ENCODE results near the gene SECTM1.
A peak's percentile ranks its signal among the peaks of the same experiment; 100 is the strongest.

SECTM1 gene

GRCh38 chr17:82328141-82328993 is 5.2 kb downstream of the SECTM1 start:
- DNase-seq (ENCODE audit: low spot score), result no peak

DNA sequence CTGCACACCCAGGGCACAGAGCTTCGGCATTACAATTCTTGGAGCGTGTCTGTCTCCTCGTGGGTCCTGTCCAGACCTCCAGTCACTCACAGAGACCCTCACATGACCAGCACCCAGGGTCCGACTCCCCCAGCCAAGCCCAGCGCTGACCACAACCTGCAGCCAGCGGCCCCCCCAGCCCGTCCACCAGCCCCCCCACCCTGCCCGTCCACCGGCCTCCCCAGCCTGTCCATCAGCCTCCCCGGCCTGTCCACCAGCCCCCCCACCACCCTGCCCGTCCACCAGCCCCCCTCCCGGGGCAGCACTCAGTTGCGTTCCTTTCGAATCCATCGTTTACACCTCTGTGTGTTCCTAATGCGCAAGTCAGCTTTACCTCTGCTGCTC is 5.8 kb downstream of the SECTM1 start:
- DNase-seq (ENCODE audit: low spot score), result no peak

GRCh38 chr17:82327289-82327688 is 6.3 kb downstream of the SECTM1 start:
- DNase-seq (ENCODE audit: low spot score), result no peak

DNA sequence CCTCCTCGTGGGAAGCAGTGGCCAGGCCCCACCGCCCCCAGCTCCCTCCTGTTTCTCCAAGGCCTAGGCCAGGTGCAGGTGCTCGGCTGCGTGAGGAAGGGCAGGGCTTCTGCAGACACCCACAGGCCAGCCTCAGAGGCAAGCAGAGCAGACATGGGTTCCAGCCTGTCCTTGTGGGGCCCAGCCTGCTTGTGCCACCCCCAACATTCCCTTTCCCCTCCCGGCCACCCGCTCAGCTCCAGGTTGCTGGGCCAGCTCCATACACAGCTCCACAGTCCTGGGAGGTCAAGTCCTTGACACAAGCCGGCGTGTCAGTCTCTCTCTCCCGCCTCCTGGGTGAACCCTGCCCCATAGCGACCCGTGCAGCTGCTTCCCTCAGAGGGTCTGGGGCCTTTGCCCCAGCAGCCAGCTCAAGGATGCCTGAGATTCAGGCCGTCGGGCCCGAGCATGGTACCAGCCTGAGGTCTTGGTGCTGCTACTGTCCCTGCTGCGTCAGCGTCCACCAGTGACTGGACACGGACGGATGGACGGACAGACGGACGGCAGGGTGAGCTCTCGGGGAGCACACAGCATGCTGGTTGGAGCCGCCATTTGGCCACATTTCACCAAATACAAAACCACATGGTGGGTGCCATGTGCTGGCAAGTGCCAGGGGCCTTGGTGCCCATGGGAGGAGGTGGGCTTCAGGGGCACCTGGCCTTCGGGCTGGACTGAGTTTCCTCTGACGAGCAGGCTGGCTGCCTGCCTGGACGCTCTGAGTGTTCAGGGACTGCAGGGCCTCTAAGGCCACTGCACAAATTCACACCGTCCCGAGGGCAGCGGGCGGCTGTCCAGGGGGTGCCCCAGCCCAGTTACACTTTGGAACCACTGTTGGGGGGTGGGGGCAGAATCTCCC is 8.0 kb downstream of the SECTM1 start:
- no peak for DNase-seq (ENCODE audit: low spot score)

GRCh38 chr17:82324566-82325285 is 8.8 kb downstream of the SECTM1 start:
- peak; percentile 33 for DNase-seq (ENCODE audit: low spot score)

DNA sequence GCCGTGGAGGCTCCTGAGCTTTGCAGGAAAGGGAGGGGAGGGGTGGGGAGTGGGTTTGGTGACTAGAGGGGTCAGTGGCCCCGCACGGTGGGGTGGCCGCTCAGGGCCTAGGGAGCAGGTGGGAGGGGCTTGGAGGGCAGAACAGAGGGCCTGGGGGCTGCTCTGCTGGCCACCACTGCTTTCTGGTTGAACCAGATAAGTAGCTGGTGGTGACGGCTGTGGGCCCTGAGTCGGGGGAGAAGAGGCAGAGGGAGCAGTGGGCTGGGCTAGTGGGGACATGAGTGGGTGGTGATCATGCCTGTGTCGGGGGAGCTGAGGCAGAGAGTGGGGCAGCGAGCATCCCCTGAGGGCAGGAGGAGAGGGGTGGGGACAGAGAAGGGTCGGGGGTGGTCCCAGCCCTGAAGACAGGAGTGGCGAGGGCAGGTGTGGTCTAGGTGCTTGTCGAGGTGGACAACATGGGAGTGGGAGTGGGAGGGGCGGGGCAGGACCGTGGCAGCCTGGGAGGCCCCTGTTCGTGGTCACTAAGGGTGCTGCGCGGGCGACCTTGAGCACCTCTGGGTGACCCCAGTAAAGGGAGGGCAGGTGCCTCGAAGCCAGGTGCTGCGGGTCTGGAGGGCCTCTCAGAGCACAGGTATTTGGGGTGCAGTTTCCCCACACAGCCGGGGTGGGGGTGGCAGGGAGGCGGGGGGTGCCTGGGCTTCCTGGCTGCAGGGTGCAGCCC is 9.9 kb downstream of the SECTM1 start:
- DNase-seq (ENCODE audit: low spot score), result no peak

- no peak for DNase-seq (ENCODE audit: low spot score)
Measured at GRCh38 chr17:82322526-82323453, 10.8 kb downstream of the SECTM1 start.

GRCh38 chr17:82321947-82322466 is 11.6 kb downstream of the SECTM1 start:
- DNase-seq (ENCODE audit: low spot score), result no peak

DNA sequence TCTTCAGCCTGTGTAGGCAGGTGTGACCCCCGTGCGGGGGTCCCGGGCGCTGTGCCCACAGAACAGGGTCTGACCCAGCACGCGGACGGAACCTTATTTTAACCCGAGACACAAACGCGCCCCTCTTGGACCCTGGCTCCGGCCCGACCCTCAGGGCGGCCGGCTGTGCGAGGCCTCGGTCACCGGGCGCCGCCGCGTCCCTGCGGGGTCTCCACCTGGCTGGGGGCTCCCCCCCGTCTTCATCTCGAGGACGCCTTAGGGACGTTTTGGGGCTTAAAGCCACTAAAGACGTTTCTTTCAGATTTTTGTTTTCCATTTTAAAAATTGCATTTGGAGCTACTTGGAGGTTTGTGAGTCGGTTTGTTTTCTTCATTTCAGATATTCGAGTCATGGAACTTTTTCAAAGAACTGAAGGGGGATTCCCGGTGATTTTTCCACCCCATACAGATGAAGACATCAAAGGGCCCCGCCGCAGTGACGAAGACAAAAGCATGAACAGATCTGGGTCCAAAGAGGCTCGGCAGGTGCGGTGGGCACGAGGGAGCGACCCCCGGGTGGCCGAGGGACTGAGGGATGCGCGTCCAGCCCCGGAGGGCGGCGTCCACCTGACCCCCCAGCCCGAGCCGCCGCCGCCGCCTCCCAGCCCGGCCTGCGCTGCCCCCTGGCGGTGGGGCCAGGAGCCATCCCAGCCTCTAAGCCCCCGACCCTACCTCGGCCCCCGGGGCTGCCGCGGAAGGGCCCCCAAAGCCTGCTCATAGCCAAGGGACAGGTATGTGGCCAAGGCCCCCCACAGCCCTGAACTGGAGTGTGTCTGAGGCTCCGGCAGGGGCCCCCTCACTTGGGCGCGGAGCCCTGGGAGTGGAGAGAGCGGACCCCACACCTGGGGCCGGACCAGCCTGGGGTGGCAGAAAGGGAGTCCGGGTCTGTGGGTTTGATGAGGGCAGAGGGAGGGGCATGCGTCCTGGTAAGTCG is 12.3 kb downstream of the SECTM1 start:
- no peak for DNase-seq (ENCODE audit: low spot score)

- no peak for DNase-seq (ENCODE audit: low spot score)
Measured at GRCh38 chr17:82320140-82320840, 13.3 kb downstream of the SECTM1 start.

GRCh38 chr17:82319619-82320062 is 13.9 kb downstream of the SECTM1 start:
- no peak for DNase-seq (ENCODE audit: low spot score)

GRCh38 chr17:82318772-82319606 is 14.6 kb downstream of the SECTM1 start:
- no peak for DNase-seq (ENCODE audit: low spot score)

GRCh38 chr17:82318169-82318498 is 15.4 kb downstream of the SECTM1 start:
- no peak for DNase-seq (ENCODE audit: low spot score)

DNA sequence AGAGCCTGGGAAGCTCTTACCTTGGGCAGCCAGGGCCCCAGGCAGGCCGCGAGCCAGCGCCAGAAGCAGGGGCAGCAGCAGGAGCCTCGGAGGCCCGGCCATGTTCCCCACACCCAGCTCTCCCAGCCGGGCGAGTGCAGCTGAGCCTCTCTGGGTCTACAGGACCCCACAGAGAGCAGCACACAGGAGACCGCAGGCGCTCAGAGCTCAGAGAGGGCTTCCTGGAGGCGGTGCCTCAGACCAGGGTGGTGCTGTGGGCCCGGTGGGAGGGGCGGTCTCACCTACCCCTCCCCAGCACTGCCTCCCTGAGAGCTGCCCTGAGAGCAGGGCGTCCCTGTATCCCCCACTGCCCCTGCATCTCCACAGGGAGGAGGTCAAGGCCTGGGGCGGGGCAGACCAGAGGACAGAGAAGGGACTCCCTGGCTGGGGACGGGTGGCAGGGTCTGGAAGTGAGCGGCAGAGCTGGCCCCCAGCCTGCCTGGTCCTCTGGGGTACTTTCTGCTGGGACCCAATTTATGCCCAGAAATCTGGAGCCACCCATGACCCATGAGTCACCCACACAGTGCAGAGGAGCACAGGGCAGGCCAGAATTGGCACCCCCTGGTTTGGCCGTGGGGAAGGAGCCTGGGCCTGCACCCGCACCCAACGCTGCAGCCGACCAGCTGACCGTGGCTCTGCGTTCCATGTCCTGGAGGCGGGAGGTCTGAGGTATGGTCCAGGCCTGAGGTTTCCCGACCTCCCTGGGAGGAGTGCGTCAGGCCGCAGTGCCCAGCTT is 16.0 kb downstream of the SECTM1 start, which contains the start of gene CD7:
Gene CD7, minus strand, starts transcription at position 215 of the 775 bp plus-strand sequence. Its CDS starts 113 bp downstream, at position 102.
- no peak for DNase-seq (ENCODE audit: low spot score)

DNA sequence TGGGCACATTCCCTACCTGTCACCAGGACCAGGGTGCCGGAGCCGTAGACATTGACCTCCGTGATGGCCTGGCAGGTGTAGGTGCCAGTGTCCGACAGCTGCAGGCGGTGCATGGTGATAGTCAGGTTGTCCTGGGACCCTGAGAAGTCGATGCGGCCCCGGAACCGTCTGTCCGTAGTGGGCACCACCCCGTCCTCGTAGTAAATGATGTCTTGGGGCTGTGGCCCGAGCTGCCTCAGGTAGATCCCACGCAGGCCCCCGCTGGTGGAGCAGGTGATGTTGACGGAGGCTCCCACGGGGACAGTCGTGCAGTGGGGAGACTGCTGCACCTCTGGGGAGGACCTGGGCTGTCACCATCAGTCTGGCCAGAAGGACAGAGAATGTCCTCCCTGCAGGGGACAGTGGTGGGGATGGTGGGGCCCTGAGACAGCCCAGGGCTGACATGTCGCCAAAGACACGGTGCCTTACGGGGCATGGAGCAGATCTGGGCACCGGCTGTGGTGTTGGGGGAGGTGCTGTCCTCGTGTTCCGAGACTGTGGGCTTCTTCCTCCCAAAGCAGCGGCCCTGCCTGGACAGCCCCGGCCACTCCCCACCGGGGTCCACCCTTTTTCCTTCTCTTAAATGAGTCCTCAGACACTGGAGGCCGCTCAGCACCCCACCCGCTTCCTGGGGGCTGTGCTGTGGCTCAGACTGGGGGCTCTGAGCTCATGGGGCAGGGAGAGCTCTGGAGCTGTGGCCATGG is 16.7 kb downstream of the SECTM1 start:
- no peak for DNase-seq (ENCODE audit: low spot score)
